ENCODE results near the gene ARMC3. TPM values are rescaled to one million over a fixed set of nuclear protein-coding genes. Genes with fewer than 3 reads are reported as not detected.

ARMC3 gene
- total RNA-seq, 1 donor from 2014 or later, result not detected

- no peak for DNase-seq (ENCODE audit: extremely low spot score, unreplicated experiment)
- H3K9me3 Mint-ChIP-seq (ENCODE audit: unreplicated experiment), result peaks cover 8% of the 10 kb centered on the region
- no peak for TF ChIP-seq CTCF (IDR thresholded peaks at IDR 0.05)
- H3K4me1 Mint-ChIP-seq (ENCODE audit: unreplicated experiment), result no peaks in the 10 kb centered on the region
- H3K4me3 Mint-ChIP-seq (ENCODE audit: unreplicated experiment), result no peak overlapping the region
- peaks cover 29% of the 10 kb centered on the region for H3K27me3 Mint-ChIP-seq (ENCODE audit: unreplicated experiment)
- no peaks in the 10 kb centered on the region for H3K36me3 Mint-ChIP-seq (ENCODE audit: unreplicated experiment)
- H3K27ac Mint-ChIP-seq (ENCODE audit: unreplicated experiment), result no peak overlapping the region
These were observed 127.8 kb downstream of the ARMC3 start for GRCh38 chr10:23055424-23056185.

DNA sequence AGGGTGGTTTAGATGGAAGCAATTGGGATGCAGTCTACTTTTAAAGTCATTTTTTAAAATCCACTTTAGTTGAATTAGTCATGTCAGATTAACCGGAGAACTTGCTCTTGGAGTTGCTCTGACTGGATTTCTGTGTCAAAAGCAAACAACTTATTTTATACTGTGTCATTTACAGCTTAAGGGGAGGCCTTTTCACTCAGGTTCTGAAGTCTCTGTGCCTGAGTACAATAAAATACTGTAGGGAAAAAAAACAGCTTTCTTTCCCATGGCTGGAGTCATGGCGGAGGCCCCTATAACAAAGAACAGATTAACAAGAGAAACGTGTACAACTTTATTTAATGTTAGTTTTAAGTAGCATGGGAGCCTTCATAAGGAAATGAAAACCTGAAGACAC lies 128.3 kb downstream of the ARMC3 start:
- Mint-ChIP-seq H3K4me1 (ENCODE audit: unreplicated experiment) (no peaks in the 10 kb centered on the region), H3K27me3 (ENCODE audit: unreplicated experiment) (peaks cover 30% of the 10 kb centered on the region), H3K27ac (ENCODE audit: unreplicated experiment) (no peak overlapping the region), H3K4me3 (ENCODE audit: unreplicated experiment) (no peak overlapping the region), H3K36me3 (ENCODE audit: unreplicated experiment) (no peaks in the 10 kb centered on the region), H3K9me3 (ENCODE audit: unreplicated experiment) (peaks cover 8% of the 10 kb centered on the region)
- DNase-seq (ENCODE audit: extremely low spot score, unreplicated experiment), result no peak
- TF ChIP-seq CTCF (IDR thresholded peaks at IDR 0.05), result no peak

GRCh38 chr10:23058366-23058765 lies 130.5 kb downstream of the ARMC3 start:
- peaks cover 35% of the 10 kb centered on the region for H3K27me3 Mint-ChIP-seq (ENCODE audit: unreplicated experiment)
- peaks cover 8% of the 10 kb centered on the region for H3K9me3 Mint-ChIP-seq (ENCODE audit: unreplicated experiment)
- H3K27ac Mint-ChIP-seq (ENCODE audit: unreplicated experiment), result no peak overlapping the region
- no peak for TF ChIP-seq CTCF (IDR thresholded peaks at IDR 0.05)
- no peaks in the 10 kb centered on the region for H3K4me1 Mint-ChIP-seq (ENCODE audit: unreplicated experiment)
- DNase-seq (ENCODE audit: extremely low spot score, unreplicated experiment), result peak; percentile 23
- H3K4me3 Mint-ChIP-seq (ENCODE audit: unreplicated experiment), result no peak overlapping the region
- H3K36me3 Mint-ChIP-seq (ENCODE audit: unreplicated experiment), result no peaks in the 10 kb centered on the region

DNA sequence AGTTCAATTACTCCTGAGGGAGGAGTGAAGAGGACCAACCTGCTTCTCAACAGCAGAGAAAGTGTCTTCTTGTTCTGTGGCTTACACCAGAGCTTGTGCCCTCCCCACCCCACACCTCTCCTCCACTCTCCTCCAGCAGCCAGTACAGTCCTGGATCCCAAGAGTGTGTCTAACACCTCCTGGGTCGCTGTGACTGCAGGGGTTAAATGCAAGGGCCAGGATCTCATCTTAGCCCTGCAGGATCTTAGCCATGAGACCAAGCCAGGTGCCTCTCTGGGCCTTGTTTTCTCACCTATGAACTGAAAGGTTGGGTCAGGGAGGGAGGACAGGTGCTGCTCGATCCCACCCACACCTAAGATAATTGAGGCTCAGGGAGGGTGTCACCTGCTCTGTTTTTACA lies 133.1 kb downstream of the ARMC3 start:
- Mint-ChIP-seq H3K27me3 (ENCODE audit: unreplicated experiment) (peaks cover 23% of the 10 kb centered on the region), H3K36me3 (ENCODE audit: unreplicated experiment) (no peaks in the 10 kb centered on the region), H3K27ac (ENCODE audit: unreplicated experiment) (no peak overlapping the region), H3K4me3 (ENCODE audit: unreplicated experiment) (no peak overlapping the region), H3K9me3 (ENCODE audit: unreplicated experiment) (peaks cover 8% of the 10 kb centered on the region), H3K4me1 (ENCODE audit: unreplicated experiment) (no peaks in the 10 kb centered on the region)
- DNase-seq (ENCODE audit: extremely low spot score, unreplicated experiment), result peak; percentile 59
- TF ChIP-seq CTCF (IDR thresholded peaks at IDR 0.05), result no peak

GRCh38 chr10:23063045-23063972 lies 135.5 kb downstream of the ARMC3 start:
- Mint-ChIP-seq H3K36me3 (ENCODE audit: unreplicated experiment) (no peaks in the 10 kb centered on the region), H3K27ac (ENCODE audit: unreplicated experiment) (no peak overlapping the region), H3K27me3 (ENCODE audit: unreplicated experiment) (peaks cover 16% of the 10 kb centered on the region), H3K4me1 (ENCODE audit: unreplicated experiment) (peaks cover 1% of the 10 kb centered on the region), H3K4me3 (ENCODE audit: unreplicated experiment) (no peak overlapping the region), H3K9me3 (ENCODE audit: unreplicated experiment) (peaks cover 8% of the 10 kb centered on the region)
- peak; percentile 62 for DNase-seq (ENCODE audit: extremely low spot score, unreplicated experiment)
- TF ChIP-seq CTCF (IDR thresholded peaks at IDR 0.05), result no peak

Measured in osteocyte (in vitro differentiated cells).